SK-N-MC (cell line): ENCODE measurements around the gene CROCC2.

ENCODE experiments used
- EZH2 ChIP-seq: fragments of 200-600 bp; sonication (generic); IDR thresholded peaks from one replicate; pipeline ENCODE4 v1.6.1; 2017; ENCODE audit warnings: antibody characterized with exemption
- POLR2AphosphoS5 ChIP-seq: IDR thresholded peaks from 2 replicates; pipeline ENCODE4 v1.6.1; 2012; ENCODE audit warnings: mild to moderate bottlenecking, low read depth, low read length, borderline replicate concordance

DNA sequence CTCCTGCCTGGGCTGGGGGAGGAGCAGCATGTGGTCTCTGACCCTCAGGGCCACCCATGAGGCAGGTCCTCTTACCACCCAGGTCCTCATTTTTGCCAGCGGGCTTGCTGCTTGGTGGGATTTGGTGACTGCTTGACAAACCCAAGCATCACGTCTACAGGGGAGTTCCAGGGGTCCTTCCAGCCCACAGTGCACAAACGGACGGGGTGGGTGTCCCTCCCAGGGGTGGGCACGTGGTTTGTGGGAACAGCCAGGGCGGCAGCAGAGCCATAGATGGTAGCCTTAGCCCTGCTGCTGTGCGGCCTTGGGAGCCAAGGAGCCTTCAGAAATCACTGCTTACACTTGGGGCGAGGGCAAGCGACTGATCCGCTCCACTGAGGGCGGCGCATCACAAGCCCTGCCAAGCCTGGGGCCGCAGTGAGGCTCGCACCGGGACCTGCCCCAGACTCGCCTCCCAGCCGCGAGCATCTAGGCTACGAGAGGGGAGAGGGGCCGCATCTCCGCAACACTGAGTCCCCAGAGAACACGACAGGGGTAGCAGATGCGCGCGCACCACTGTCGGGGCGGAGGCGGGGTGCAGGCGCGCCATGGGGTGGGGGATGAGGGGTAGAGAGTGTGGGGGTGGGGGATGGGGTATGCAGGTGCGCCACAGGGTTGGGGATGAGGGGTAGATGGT lies 129.1 kb downstream of the CROCC2 start:
- TF ChIP-seq POLR2AphosphoS5 = no peak
- no peak for TF ChIP-seq EZH2
